ENCODE data around the gene LRRK1.

Gene LRRK1

DNA sequence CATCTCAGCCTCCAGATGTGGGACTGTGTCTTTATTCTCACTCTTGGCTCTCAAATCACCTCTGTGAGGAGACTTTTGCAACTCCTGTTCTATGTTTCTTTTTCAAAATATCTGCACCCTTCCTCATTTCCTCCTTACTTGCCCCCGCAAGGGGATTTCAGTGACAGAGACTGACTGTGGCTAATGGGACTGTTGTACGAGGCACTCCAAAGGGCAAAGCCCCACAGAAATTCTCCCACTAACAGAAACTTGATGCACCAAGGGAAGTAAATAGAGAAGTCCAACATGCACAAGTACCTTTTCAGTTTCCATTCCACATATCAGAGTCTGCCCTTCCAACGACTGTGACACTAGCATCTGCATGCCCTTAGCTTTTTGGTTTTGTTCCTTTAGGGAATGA lies 69.7 kb downstream of the LRRK1 start:
- Histone ChIP-seq H3K27me3 (ENCODE audit: control insufficient read depth, low read length) (no peaks in the 10 kb centered on the region), H3K4me3 (ENCODE audit: low read length) (no peak overlapping the region), H3K36me3 (ENCODE audit: control insufficient read depth, low read length) (peaks cover 95% of the 10 kb centered on the region), H3K27ac (ENCODE audit: low read depth, low read length) (no peak overlapping the region), H3K9me2 (replicated peaks; ENCODE audit: control insufficient read depth, low read length) (no peaks in the 10 kb centered on the region), H3K4me1 (ENCODE audit: control insufficient read depth, low read length) (no peaks in the 10 kb centered on the region), H3F3A (ENCODE audit: control insufficient read depth, insufficient read depth) (no peaks in the 10 kb centered on the region; the same call in 1 of the 2 replicates), H3K9me3 (ENCODE audit: control insufficient read depth, insufficient read depth, low read length) (no peaks in the 10 kb centered on the region), H3K4me2 (ENCODE audit: low read length) (no peak overlapping the region), H4K20me1 (ENCODE audit: control insufficient read depth, insufficient read depth, low read depth, low read length) (no peaks in the 10 kb centered on the region), H3K79me2 (ENCODE audit: control insufficient read depth, low read length) (peaks cover 62% of the 10 kb centered on the region)
- TF ChIP-seq, protein P1, sequence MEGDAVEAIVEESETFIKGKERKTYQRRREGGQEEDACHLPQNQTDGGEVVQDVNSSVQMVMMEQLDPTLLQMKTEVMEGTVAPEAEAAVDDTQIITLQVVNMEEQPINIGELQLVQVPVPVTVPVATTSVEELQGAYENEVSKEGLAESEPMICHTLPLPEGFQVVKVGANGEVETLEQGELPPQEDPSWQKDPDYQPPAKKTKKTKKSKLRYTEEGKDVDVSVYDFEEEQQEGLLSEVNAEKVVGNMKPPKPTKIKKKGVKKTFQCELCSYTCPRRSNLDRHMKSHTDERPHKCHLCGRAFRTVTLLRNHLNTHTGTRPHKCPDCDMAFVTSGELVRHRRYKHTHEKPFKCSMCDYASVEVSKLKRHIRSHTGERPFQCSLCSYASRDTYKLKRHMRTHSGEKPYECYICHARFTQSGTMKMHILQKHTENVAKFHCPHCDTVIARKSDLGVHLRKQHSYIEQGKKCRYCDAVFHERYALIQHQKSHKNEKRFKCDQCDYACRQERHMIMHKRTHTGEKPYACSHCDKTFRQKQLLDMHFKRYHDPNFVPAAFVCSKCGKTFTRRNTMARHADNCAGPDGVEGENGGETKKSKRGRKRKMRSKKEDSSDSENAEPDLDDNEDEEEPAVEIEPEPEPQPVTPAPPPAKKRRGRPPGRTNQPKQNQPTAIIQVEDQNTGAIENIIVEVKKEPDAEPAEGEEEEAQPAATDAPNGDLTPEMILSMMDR (IDR thresholded peaks at IDR 0.05; ENCODE audit: low read depth, low read length, poor library complexity, severe bottlenecking), result no peak
- no peak for TF ChIP-seq EZH2phosphoT487 (IDR thresholded peaks at IDR 0.05; ENCODE audit: borderline replicate concordance, low read length)

DNA sequence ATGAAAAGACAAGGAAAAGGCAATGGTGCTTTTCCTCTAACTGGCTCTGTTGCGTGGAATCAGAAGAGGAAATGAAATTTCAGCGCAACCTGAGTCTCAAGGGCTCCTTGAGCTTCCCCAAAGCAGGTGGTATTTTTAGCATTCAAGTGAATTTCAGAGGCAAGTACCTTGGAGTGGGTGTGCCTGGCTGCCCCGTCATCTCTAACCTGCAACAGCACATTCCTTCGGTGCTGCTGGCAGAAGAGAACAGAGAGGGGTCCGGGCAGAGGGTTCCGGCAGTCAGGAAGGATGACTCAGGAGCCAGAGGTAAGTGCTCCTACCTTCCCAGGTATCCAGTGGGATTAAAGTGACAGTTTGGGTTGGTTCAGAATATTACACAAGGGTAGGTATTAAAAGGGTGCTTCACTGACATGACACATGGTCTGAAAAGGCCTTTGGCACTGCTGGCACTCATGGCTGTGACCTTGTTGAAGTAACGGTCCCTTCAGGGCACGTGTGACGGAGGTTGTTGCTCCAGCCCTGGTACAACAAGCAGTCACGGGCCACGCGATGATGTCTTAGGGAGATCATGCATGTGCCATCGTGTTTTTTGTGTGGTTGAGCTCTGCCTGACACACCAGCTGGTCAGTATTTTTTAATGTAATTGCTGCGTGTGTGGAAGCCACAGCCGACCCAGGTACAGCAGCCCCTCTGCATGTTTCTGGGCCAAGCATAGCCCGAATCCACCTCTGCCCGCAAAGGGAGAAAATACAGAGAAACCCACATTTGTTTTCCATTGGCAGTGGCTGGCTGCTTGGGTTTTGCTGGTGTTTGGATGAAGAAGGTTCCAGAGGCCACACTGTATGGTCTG lies 75.7 kb downstream of the LRRK1 start:
- peaks cover 2% of the 10 kb centered on the region; the same call in 1 of the 2 replicates for H3F3A ChIP-seq (ENCODE audit: control insufficient read depth, insufficient read depth)
- no peak overlapping the region for H3K27ac ChIP-seq (ENCODE audit: low read depth, low read length)
- no peaks in the 10 kb centered on the region for H4K20me1 ChIP-seq (ENCODE audit: control insufficient read depth, insufficient read depth, low read depth, low read length)
- no peak overlapping the region for H3K4me3 ChIP-seq (ENCODE audit: low read length)
- no peaks in the 10 kb centered on the region for H3K9me3 ChIP-seq (ENCODE audit: control insufficient read depth, insufficient read depth, low read length)
- no peaks in the 10 kb centered on the region for H3K27me3 ChIP-seq (ENCODE audit: control insufficient read depth, low read length)
- TF ChIP-seq, protein P1 (IDR thresholded peaks at IDR 0.05; ENCODE audit: low read depth, low read length, poor library complexity, severe bottlenecking), result no peak
- TF ChIP-seq EZH2phosphoT487 (IDR thresholded peaks at IDR 0.05; ENCODE audit: borderline replicate concordance, low read length), result no peak
- peaks cover 92% of the 10 kb centered on the region for H3K36me3 ChIP-seq (ENCODE audit: control insufficient read depth, low read length)
- no peaks in the 10 kb centered on the region for H3K9me2 ChIP-seq (replicated peaks; ENCODE audit: control insufficient read depth, low read length)
- no peaks in the 10 kb centered on the region for H3K4me1 ChIP-seq (ENCODE audit: control insufficient read depth, low read length)
- H3K79me2 ChIP-seq (ENCODE audit: control insufficient read depth, low read length), result peaks cover 33% of the 10 kb centered on the region
- H3K4me2 ChIP-seq (ENCODE audit: low read length), result no peak overlapping the region

DNA sequence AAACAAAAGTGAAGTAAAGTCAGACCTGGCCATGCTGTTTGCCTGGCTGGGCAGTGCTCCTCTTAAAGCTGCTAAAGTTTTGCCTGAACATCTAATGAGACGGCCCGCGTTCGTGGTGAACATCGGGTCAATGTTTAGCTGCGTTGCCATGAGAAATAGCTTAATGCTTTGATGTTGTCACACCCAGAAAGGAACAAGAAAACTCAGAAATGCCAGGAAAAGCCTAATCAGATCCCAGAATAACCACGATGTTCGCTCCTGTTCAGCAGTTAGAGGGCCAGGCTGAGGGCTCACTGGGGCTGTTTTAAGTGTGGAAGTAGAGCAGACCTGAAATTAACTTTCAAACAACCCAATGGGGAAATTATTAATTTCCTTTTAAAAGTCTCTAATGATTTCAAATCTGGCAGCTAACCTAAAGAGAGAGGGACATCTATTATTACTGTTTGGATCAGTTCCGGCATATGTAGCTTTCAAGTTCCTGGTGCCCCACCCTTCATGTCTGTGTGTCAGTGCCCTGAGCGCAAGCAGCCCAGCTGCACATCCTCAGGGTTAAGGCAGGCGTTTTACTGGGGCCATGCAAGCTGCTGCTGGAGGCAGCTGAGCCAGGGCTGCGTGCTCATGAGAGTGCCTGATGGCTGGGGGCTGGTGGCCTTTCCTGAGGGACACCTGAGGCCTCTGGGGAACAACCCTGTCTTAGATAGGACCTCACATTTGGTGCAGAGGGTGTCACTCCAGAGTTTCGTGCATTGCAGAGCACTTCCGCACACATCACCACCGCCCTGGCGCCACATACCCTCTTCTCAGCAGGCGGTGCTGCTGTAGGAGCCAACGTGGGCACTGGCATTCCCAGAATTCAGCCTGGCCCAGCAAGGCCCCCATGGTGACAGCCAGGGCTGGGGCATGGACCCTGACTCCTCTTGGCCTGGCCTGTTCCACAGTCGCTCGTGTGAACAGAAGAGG lies 76.6 kb downstream of the LRRK1 start:
- Histone ChIP-seq H3K4me2 (ENCODE audit: low read length) (no peak overlapping the region), H3K27ac (ENCODE audit: low read depth, low read length) (no peak overlapping the region), H3K27me3 (ENCODE audit: control insufficient read depth, low read length) (no peaks in the 10 kb centered on the region), H3K79me2 (ENCODE audit: control insufficient read depth, low read length) (peaks cover 33% of the 10 kb centered on the region), H3F3A (ENCODE audit: control insufficient read depth, insufficient read depth) (peaks cover 2% of the 10 kb centered on the region; the same call in 1 of the 2 replicates), H3K36me3 (ENCODE audit: control insufficient read depth, low read length) (peaks cover 92% of the 10 kb centered on the region), H3K4me1 (ENCODE audit: control insufficient read depth, low read length) (no peaks in the 10 kb centered on the region), H3K9me2 (replicated peaks; ENCODE audit: control insufficient read depth, low read length) (no peaks in the 10 kb centered on the region), H3K9me3 (ENCODE audit: control insufficient read depth, insufficient read depth, low read length) (no peaks in the 10 kb centered on the region), H4K20me1 (ENCODE audit: control insufficient read depth, insufficient read depth, low read depth, low read length) (no peaks in the 10 kb centered on the region), H3K4me3 (ENCODE audit: low read length) (no peak overlapping the region)
- TF ChIP-seq, protein P1 (IDR thresholded peaks at IDR 0.05; ENCODE audit: low read depth, low read length, poor library complexity, severe bottlenecking), result no peak
- TF ChIP-seq EZH2phosphoT487 (IDR thresholded peaks at IDR 0.05; ENCODE audit: borderline replicate concordance, low read length), result no peak

All from DOHH2 (cell line).